Measurements from ENCODE around the gene DPM2. TPM values are rescaled to one million over a fixed set of nuclear protein-coding genes. Genes with fewer than 3 reads are reported as not detected.

DPM2 gene
- total and polyA plus RNA-seq, 2 experiments from 2014 or later: 19.2 to 57.1 TPM

DNA sequence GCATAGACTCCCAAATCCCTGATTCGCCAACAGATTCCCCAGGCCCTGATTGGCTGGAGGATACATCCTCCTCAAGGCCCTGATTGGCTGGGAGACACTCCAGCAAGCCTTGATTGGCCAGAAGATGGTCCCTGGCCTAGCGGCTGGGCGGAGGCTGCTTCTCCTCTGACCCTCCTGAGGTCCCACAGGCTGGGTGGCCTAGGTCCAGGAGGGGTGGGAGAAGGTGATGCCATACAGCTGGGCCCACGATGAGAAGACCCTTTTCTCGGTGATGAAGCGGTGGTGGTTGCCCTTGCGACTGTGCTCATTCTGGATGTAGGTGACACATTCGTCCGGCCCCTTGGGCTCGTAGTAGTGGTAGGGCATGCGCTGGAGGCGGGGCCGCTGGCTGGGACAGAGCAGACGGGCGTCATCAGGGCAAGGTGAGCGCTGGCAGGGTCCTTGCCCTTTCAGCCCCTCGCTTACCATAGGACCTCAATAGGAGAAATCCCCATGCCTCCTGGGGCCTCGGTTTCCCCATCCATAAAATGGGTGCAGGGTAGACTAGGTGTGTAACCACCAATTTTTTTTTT is 51.2 kb downstream of the DPM2 start:
- no peaks in the 10 kb centered on the region for H3K27me3 ChIP-seq
- H3K9me3 ChIP-seq (ENCODE audit: low read depth): no peaks in the 10 kb centered on the region
- no peak overlapping the region for H2AFZ ChIP-seq
- no peaks in the 10 kb centered on the region for H3K9me2 ChIP-seq (replicated peaks; ENCODE audit: insufficient read depth)
- no peak overlapping the region for H3K4me2 ChIP-seq
- no peaks in the 10 kb centered on the region for H3K36me3 ChIP-seq (replicated peaks; ENCODE audit: insufficient read depth, low read depth)
- H4K20me1 ChIP-seq (ENCODE audit: insufficient read depth, poor library complexity, severe bottlenecking): no peaks in the 10 kb centered on the region
- H3K79me2 ChIP-seq: no peaks in the 10 kb centered on the region
- no peak overlapping the region for H3K4me3 ChIP-seq
- no peak overlapping the region for H3K27ac ChIP-seq
- no peak for DNase-seq (ENCODE audit: low spot score)
- 96% methylated on average over 18 of the region's 18 CpGs for WGBS (ENCODE audit: low lambda C conversion rate, missing lambda C conversion rate)
- TF ChIP-seq EZH2phosphoT487 (IDR thresholded peaks at IDR 0.05; ENCODE audit: low read depth, severe bottlenecking, unreplicated experiment): no peak
- H3K4me1 ChIP-seq (ENCODE audit: insufficient read depth): no peaks in the 10 kb centered on the region

DNA sequence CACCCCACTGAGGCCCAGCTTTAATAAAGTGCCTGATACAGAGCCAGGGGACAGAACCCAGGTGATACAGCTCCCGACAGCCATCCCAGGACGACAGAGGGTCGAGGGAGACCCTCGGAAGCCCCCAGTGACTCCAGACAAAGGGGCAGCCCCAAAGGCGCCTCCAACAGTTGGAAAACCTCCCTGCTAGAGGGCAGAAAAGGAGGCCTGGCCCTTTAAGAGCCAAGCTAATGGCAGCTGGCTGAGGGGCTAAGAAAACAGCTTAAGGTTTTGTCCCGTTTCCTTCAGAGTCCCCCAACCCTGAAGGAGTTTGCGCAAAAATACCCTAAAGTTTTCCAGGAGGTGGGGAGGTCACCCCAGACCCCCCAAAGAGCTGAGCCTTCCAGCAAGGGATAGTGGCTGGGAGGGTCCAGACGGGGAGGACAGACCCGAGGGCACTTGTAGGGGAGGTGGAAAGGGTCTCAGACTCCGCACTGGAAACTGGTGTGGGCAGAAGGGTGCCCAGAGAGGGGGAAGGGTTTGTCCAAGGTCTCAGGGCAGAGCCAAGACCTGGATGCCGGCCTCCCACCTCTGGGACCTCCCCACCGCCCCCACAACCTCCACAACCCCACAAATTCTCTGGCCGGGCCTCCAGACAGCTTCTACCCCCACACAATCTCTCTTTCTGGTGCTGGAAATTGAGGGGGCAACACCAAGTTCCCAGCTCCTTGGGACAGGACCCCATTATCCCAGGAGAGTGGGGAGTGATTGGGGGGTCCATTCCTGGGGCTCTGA is 52.0 kb downstream of the DPM2 start:
- Histone ChIP-seq H3K9me3 (ENCODE audit: low read depth) (no peaks in the 10 kb centered on the region), H3K4me3 (no peak overlapping the region), H3K79me2 (no peaks in the 10 kb centered on the region), H2AFZ (no peak overlapping the region), H3K36me3 (replicated peaks; ENCODE audit: insufficient read depth, low read depth) (no peaks in the 10 kb centered on the region), H3K4me1 (ENCODE audit: insufficient read depth) (no peaks in the 10 kb centered on the region), H3K4me2 (no peak overlapping the region), H4K20me1 (ENCODE audit: insufficient read depth, poor library complexity, severe bottlenecking) (no peaks in the 10 kb centered on the region), H3K27me3 (no peaks in the 10 kb centered on the region), H3K9me2 (replicated peaks; ENCODE audit: insufficient read depth) (no peaks in the 10 kb centered on the region), H3K27ac (no peak overlapping the region)
- TF ChIP-seq EZH2 (IDR thresholded peaks at IDR 0.05; ENCODE audit: borderline replicate concordance) (no peak), EZH2phosphoT487 (IDR thresholded peaks at IDR 0.05; ENCODE audit: low read depth, severe bottlenecking, unreplicated experiment) (no peak)
- TF ChIP-seq, protein P1, sequence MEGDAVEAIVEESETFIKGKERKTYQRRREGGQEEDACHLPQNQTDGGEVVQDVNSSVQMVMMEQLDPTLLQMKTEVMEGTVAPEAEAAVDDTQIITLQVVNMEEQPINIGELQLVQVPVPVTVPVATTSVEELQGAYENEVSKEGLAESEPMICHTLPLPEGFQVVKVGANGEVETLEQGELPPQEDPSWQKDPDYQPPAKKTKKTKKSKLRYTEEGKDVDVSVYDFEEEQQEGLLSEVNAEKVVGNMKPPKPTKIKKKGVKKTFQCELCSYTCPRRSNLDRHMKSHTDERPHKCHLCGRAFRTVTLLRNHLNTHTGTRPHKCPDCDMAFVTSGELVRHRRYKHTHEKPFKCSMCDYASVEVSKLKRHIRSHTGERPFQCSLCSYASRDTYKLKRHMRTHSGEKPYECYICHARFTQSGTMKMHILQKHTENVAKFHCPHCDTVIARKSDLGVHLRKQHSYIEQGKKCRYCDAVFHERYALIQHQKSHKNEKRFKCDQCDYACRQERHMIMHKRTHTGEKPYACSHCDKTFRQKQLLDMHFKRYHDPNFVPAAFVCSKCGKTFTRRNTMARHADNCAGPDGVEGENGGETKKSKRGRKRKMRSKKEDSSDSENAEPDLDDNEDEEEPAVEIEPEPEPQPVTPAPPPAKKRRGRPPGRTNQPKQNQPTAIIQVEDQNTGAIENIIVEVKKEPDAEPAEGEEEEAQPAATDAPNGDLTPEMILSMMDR (IDR thresholded peaks at IDR 0.05; ENCODE audit: poor library complexity): no peak
- 83% methylated on average over 11 of the region's 13 CpGs for WGBS (ENCODE audit: low lambda C conversion rate, missing lambda C conversion rate)
- no peak for DNase-seq (ENCODE audit: low spot score)

Other genes starting within 250 kb of the DPM2 start
- not detected in 2 replicates for gene CFAP157, start 230.9 kb downstream of the DPM2 start, total RNA-seq
- gene CFAP157, start 230.9 kb downstream of the DPM2 start, polyA plus RNA-seq: 0.15 and 0.51 TPM in 2 replicates
- gene PTRH1, start 222.2 kb downstream of the DPM2 start, total RNA-seq: 9.8 and 13.5 TPM in 2 replicates
- 24.5 and 25.9 TPM in 2 replicates for gene PTRH1, start 222.2 kb downstream of the DPM2 start, polyA plus RNA-seq
- gene TTC16, start 221.8 kb downstream of the DPM2 start, total RNA-seq: 0.24 TPM in 1 of 2 replicates, not detected in the other
- not detected in 2 replicates for gene TTC16, start 221.8 kb downstream of the DPM2 start, polyA plus RNA-seq
- gene TOR2A, start 202.6 kb downstream of the DPM2 start, total RNA-seq: 16.8 and 17.1 TPM in 2 replicates
- 21.3 and 28.8 TPM in 2 replicates for gene TOR2A, start 202.6 kb downstream of the DPM2 start, polyA plus RNA-seq
- gene SH2D3C, start 159.2 kb downstream of the DPM2 start, total RNA-seq: 0.23 and 0.96 TPM in 2 replicates
- 0.89 and 2.2 TPM in 2 replicates for gene SH2D3C, start 159.2 kb downstream of the DPM2 start, polyA plus RNA-seq
- 53.5 and 84.6 TPM in 2 replicates for gene CDK9, start 151.8 kb downstream of the DPM2 start, total RNA-seq
- gene CDK9, start 151.8 kb downstream of the DPM2 start, polyA plus RNA-seq: 91.4 and 92.3 TPM in 2 replicates
- gene FPGS, start 135.0 kb downstream of the DPM2 start, total RNA-seq: 27.4 and 30.9 TPM in 2 replicates
- gene FPGS, start 135.0 kb downstream of the DPM2 start, polyA plus RNA-seq: 48.5 and 52.2 TPM in 2 replicates
- 3.2 and 6.8 TPM in 2 replicates for gene ENG, start 83.2 kb downstream of the DPM2 start, total RNA-seq
- gene ENG, start 83.2 kb downstream of the DPM2 start, polyA plus RNA-seq: 19.4 and 21.2 TPM in 2 replicates
- 28.3 and 39.8 TPM in 2 replicates for gene AK1, start 60.2 kb downstream of the DPM2 start, total RNA-seq
- gene AK1, start 60.2 kb downstream of the DPM2 start, polyA plus RNA-seq: 85.9 and 91.3 TPM in 2 replicates
- gene ST6GALNAC6, start 38.3 kb downstream of the DPM2 start, total RNA-seq: 31.8 and 37.3 TPM in 2 replicates
- gene ST6GALNAC6, start 38.3 kb downstream of the DPM2 start, polyA plus RNA-seq: 47.7 and 61.2 TPM in 2 replicates
- gene ST6GALNAC4, start 20.8 kb downstream of the DPM2 start, total RNA-seq: 13.2 and 14.6 TPM in 2 replicates
- 14.3 and 15.2 TPM in 2 replicates for gene ST6GALNAC4, start 20.8 kb downstream of the DPM2 start, polyA plus RNA-seq
- gene PIP5KL1, start 7.1 kb downstream of the DPM2 start, total RNA-seq: 1.6 and 3.7 TPM in 2 replicates
- 1.4 and 2.5 TPM in 2 replicates for gene PIP5KL1, start 7.1 kb downstream of the DPM2 start, polyA plus RNA-seq
- 38.1 and 47.9 TPM in 2 replicates for gene EEIG1, start 43.1 kb upstream of the DPM2 start, total RNA-seq
- 43.6 and 44.1 TPM in 2 replicates for gene EEIG1, start 43.1 kb upstream of the DPM2 start, polyA plus RNA-seq
- gene NAIF1, start 129.5 kb upstream of the DPM2 start, total RNA-seq: 9.6 and 10.3 TPM in 2 replicates
- gene NAIF1, start 129.5 kb upstream of the DPM2 start, polyA plus RNA-seq: 7.0 and 8.0 TPM in 2 replicates
- gene SLC25A25, start 130.4 kb upstream of the DPM2 start, total RNA-seq: 52.4 and 62.3 TPM in 2 replicates
- 40.1 and 51.0 TPM in 2 replicates for gene SLC25A25, start 130.4 kb upstream of the DPM2 start, polyA plus RNA-seq
- gene PTGES2, start 189.9 kb upstream of the DPM2 start, total RNA-seq: 29.4 and 36.5 TPM in 2 replicates
- 68.1 and 81.7 TPM in 2 replicates for gene PTGES2, start 189.9 kb upstream of the DPM2 start, polyA plus RNA-seq
- gene LCN2, start 211.6 kb upstream of the DPM2 start, total RNA-seq: 5.3 and 14.3 TPM in 2 replicates
- 5.6 and 12.8 TPM in 2 replicates for gene LCN2, start 211.6 kb upstream of the DPM2 start, polyA plus RNA-seq
- gene BBLN, start 222.4 kb upstream of the DPM2 start, total RNA-seq: 88.1 and 102 TPM in 2 replicates
- gene BBLN, start 222.4 kb upstream of the DPM2 start, polyA plus RNA-seq: 86.6 and 92.6 TPM in 2 replicates